HepG2 (cell line): ENCODE results near the gene PARVB. TPM values are rescaled to one million over a fixed set of nuclear protein-coding genes. Genes with fewer than 3 reads are reported as not detected.

ENCODE experiments used
- ATAC-seq: fragments of 200-7000 bp; cut with Tn5 transposase; 3 replicates; pipeline ENCODE4 v1.9.1; 2020; ENCODE audit warnings: mild to moderate bottlenecking, moderate library complexity
- BruUV-seq: library from RNA; stranded (reverse); fragments of 400-500 nt; replicated peaks from 2 replicates; lab custom pipeline; 2021; lab: Mats Ljungman, UMichigan
- CTCF ChIA-PET: fragments of 300-600 bp; formaldehyde crosslinking; extraction: SDS; loops from one replicate; lab custom pipeline; 2021; ENCODE audit warnings: low total read pairs, inconsistent platforms, low intra/inter-chr PET ratio; lab: Yijun Ruan, JAX
- POLR2A ChIA-PET: fragments of 350-600 bp; sonication (Branson Sonifier 250); formaldehyde crosslinking; loops from one replicate; lab custom pipeline; 2020; ENCODE audit warnings: antibody characterized with exemption, inconsistent platforms; lab: Yijun Ruan, JAX
- DNase-seq: peaks from one replicate; pipeline ENCODE4 v3.0.0-alpha.2; 2015; ENCODE audit warnings: low spot score
- FAIRE-seq: peaks from 3 replicates; lab custom pipeline; 2011; peaks lifted over from hg19 to GRCh38; lab: Jason Lieb, UNC
- H2AFZ ChIP-seq: one replicate; pipeline ENCODE4 v1.6.1; 2011; ENCODE audit warnings: low read length, inconsistent platforms
- H3K27ac ChIP-seq: fragments of 300-600 bp; 3 replicates; pipeline ENCODE4 v1.8.0; 2011; ENCODE audit warnings: mixed run types, mild to moderate bottlenecking, mixed read lengths, low read length, inconsistent platforms; ENCODE audit not compliant: insufficient read depth; ENCODE audit errors: extremely low read length
- H3K27me3 ChIP-seq, 2 experiments: fragments of 200-600 bp in 1 of 2; 2 replicates in 1 of 2; 3 replicates in 1 of 2; pipeline versions ENCODE4 v1.6.0 to v1.8.0; 2011; ENCODE audit warnings: low read length in 2 of 2, mild to moderate bottlenecking in 2 of 2, moderate library complexity in 2 of 2, inconsistent platforms in 1 of 2; ENCODE audit not compliant: insufficient read depth in 2 of 2, control insufficient read depth in 1 of 2
- H3K36me3 ChIP-seq, 2 experiments: fragments of 200-600 bp in 1 of 2; replicated peaks in 1 of 2; 2 replicates in 1 of 2; 3 replicates in 1 of 2; pipeline versions ENCODE4 v1.5.1 to v1.8.0; 2011; ENCODE audit warnings: low read length in 2 of 2, inconsistent platforms in 1 of 2; ENCODE audit not compliant: insufficient read depth in 2 of 2, control insufficient read depth in 1 of 2
- H3K4me1 ChIP-seq: 2 replicates; pipeline ENCODE4 v1.5.1; 2012; ENCODE audit warnings: low read length, inconsistent platforms; ENCODE audit not compliant: insufficient read depth
- H3K4me2 ChIP-seq: 2 replicates; pipeline ENCODE4 v1.6.0; 2011; ENCODE audit warnings: low read depth, low read length, inconsistent platforms
- H3K4me3 ChIP-seq, 3 experiments: fragments of 200-600 bp in 1 of 3; sonication (generic), shearing (Covaris generic) in 1 of 3; replicated peaks in 1 of 3; 2 replicates each; pipeline ENCODE4 v1.5.1; 2011 to 2016; ENCODE audit warnings: low read length in 3 of 3, inconsistent platforms in 2 of 3, low read depth in 2 of 3, mild to moderate bottlenecking in 2 of 3, control low read depth in 1 of 3, mixed read lengths in 1 of 3; ENCODE audit not compliant: insufficient read depth in 1 of 3
- H3K79me2 ChIP-seq: one replicate; pipeline ENCODE4 v1.6.1; 2011; ENCODE audit warnings: low read length, inconsistent platforms; ENCODE audit not compliant: insufficient read depth
- H3K9ac ChIP-seq: 2 replicates; pipeline ENCODE4 v1.6.0; 2011; ENCODE audit warnings: mild to moderate bottlenecking, low read depth, low read length, inconsistent platforms; ENCODE audit not compliant: insufficient read depth
- H3K9me3 ChIP-seq: 2 replicates; pipeline ENCODE4 v1.5.1; 2012; ENCODE audit warnings: mild to moderate bottlenecking, low read length
- H4K20me1 ChIP-seq: 2 replicates; pipeline ENCODE4 v1.6.0; 2011; ENCODE audit warnings: inconsistent platforms, mild to moderate bottlenecking, low read length, moderate library complexity; ENCODE audit not compliant: insufficient read depth
- FOXO4 ChIP-seq: sonication (generic); formaldehyde crosslinking; conservative IDR thresholded peaks from 2 replicates; pipeline ENCODE4 v1.8.1; 2023; ENCODE audit warnings: missing genetic modification reagents
- KAT8 ChIP-seq: IDR thresholded peaks from 2 replicates; pipeline ENCODE4 v1.6.1; 2016; ENCODE audit warnings: missing genetic modification reagents, missing compliant biosample characterization
- KMT2A ChIP-seq: sonication (generic); formaldehyde crosslinking; IDR thresholded peaks from 2 replicates; pipeline ENCODE4 v1.4.0; 2020; ENCODE audit warnings: missing genetic modification reagents
- MED8 ChIP-seq: sonication (generic); formaldehyde crosslinking; IDR thresholded peaks from 2 replicates; pipeline ENCODE4 v1.8.1; 2023; ENCODE audit warnings: mild to moderate bottlenecking, missing genetic modification reagents; ENCODE audit not compliant: insufficient replicate concordance
- NPAS2 ChIP-seq: sonication (generic); formaldehyde crosslinking; IDR thresholded peaks from 2 replicates; pipeline ENCODE4 v1.8.0; 2022; ENCODE audit warnings: mild to moderate bottlenecking, missing genetic modification reagents, borderline replicate concordance
- PBX3 ChIP-seq: sonication (generic); formaldehyde crosslinking; IDR thresholded peaks from 2 replicates; pipeline ENCODE4 v1.8.1; 2023; ENCODE audit warnings: missing genetic modification reagents, inconsistent platforms, borderline replicate concordance
- RFX3 ChIP-seq: IDR thresholded peaks from 2 replicates; pipeline ENCODE4 v1.6.1; 2016; ENCODE audit warnings: missing biosample characterization, missing genetic modification reagents
- SATB2 ChIP-seq: sonication (generic); formaldehyde crosslinking; IDR thresholded peaks from 2 replicates; pipeline ENCODE4 v1.5.0; 2020; ENCODE audit warnings: missing genetic modification reagents
- SIN3A ChIP-seq: IDR thresholded peaks from 2 replicates; pipeline ENCODE4 v1.6.1; 2011; ENCODE audit warnings: low read depth, mild to moderate bottlenecking, control low read depth, low read length, borderline replicate concordance
- TP53 ChIP-seq: sonication (generic); formaldehyde crosslinking; conservative IDR thresholded peaks from 2 replicates; pipeline ENCODE4 v1.4.0; 2020; ENCODE audit warnings: missing genetic modification reagents
- ZMYM4 ChIP-seq: sonication (generic); formaldehyde crosslinking; IDR thresholded peaks from 2 replicates; pipeline ENCODE4 v1.8.1; 2023; ENCODE audit warnings: mild to moderate bottlenecking, missing genetic modification reagents
- ZNF142 ChIP-seq: sonication (generic); formaldehyde crosslinking; IDR thresholded peaks from 2 replicates; pipeline ENCODE4 v1.4.0; 2020; ENCODE audit warnings: missing genetic modification reagents
- ZNF317 ChIP-seq: sonication (generic); formaldehyde crosslinking; IDR thresholded peaks from 2 replicates; pipeline ENCODE4 v1.5.0; 2020; ENCODE audit warnings: mild to moderate bottlenecking, missing genetic modification reagents
- WGBS: methylation state at CpG from one replicate; pipeline ENCODE4 v1.1.6; 2017; ENCODE audit warnings: low lambda C conversion rate; 5-methylcytosine and 5-hydroxymethylcytosine counted together
- in situ Hi-C: cut with HindIII; loops from 2 replicates; pipeline ENCODE4 v1.10.0; 2017; ENCODE audit warnings: low pct_unique_long_range_greater_than_20kb; ENCODE audit not compliant: extremely low pct_ligation_motif_present
- intact Hi-C: fragments of 100-400 bp; cut with micrococcal nuclease; formaldehyde crosslinking; loops from one replicate; pipeline ENCODE4 v1.10.0; 2022; ENCODE audit not compliant: unreplicated experiment
- polyA plus RNA-seq, 8 experiments: library from polyadenylated mRNA; depleted of rRNA in 3 of 8; stranded (reverse) in 7 of 8; unstranded in 1 of 8; fragments of >200 nt; fragmentation: Illumina TruSeq in 4 of 8; extraction: Trizol in 4 of 8; gene quantifications; 2 replicates each; pipeline versions ENCODE4 v1.2.1 to v1.2.3, GENCODE V29; 2011 to 2016; ENCODE audit warnings: low read depth in 4 of 8, missing spikeins in 1 of 8, mixed read lengths in 1 of 8; ENCODE audit not compliant: insufficient read depth in 1 of 8
- total RNA-seq, 5 experiments: library from RNA; depleted of rRNA; stranded (reverse); fragments of >200 nt; fragmentation: Illumina TruSeq; extraction: Trizol; gene quantifications; 2 replicates each; pipeline ENCODE4 v1.2.3, GENCODE V29; 2016; ENCODE audit warnings: low read depth in 1 of 5

Gene PARVB
- total and polyA plus RNA-seq, 2 of the 13 experiments (the other 11 are each of a cell fraction or from before 2014, with no cell fraction given), result 0.11 to 0.15 TPM

- Histone ChIP-seq H3K4me2 (no peak overlapping the region), H3K79me2 (no peaks in the 10 kb centered on the region), H3K4me3 (no peak overlapping the region), H3K9ac (no peak overlapping the region), H3K36me3 (no peaks in the 10 kb centered on the region), H4K20me1 (no peaks in the 10 kb centered on the region), H3K9me3 (no peaks in the 10 kb centered on the region), H3K27me3 (0 out of 5 replicates have a peak, but pooled peaks cover 0 to 3% of the 10 kb centered on the region in 2 experiments), H3K4me1 (no peaks in the 10 kb centered on the region), H3K27ac (no peak overlapping the region), H2AFZ (no peak overlapping the region)
- DNase-seq, result no peak
- WGBS, result 37% methylated on average over 23 of the region's 30 CpGs
- CTCF ChIA-PET, result no interaction called here
- ATAC-seq, result no peak
- BruUV-seq, result no TSS peak
- in situ Hi-C loops, result no loop called here
- POLR2A ChIA-PET, result no interaction called here
- FAIRE-seq, result no peak
- TF ChIP-seq TP53 (CRISPR knock-in tag), result no peak
- no peak for TF ChIP-seq SATB2 (CRISPR knock-in tag)
- no peak for TF ChIP-seq ZMYM4 (CRISPR knock-in tag)
- TF ChIP-seq ZNF142, result no peak
- no peak for TF ChIP-seq KAT8 (CRISPR knock-in tag)
- no peak for TF ChIP-seq MED8 (CRISPR knock-in tag)
- TF ChIP-seq NPAS2 (CRISPR knock-in tag), result no peak
- no peak for TF ChIP-seq PBX3 (CRISPR knock-in tag)
- TF ChIP-seq ZNF317 (CRISPR knock-in tag), result no peak
- no peak for TF ChIP-seq KMT2A (CRISPR knock-in tag)
- no peak for TF ChIP-seq RFX3 (CRISPR knock-in tag)
- no peak for TF ChIP-seq SIN3A
- no peak for TF ChIP-seq FOXO4 (CRISPR knock-in tag)
- intact Hi-C loops, result no loop called here
These were observed 44.5 kb downstream of the PARVB start for GRCh38 chr22:44068422-44069191.
